Ovary (tissue), 9 donors: ENCODE data around the gene ARVCF. TPM values are rescaled to one million over a fixed set of nuclear protein-coding genes. Genes with fewer than 3 reads are reported as not detected.

Source experiments
- DNase-seq, 5 donors: peaks; one replicate each; pipeline ENCODE4 v3.0.0-alpha.2; 2019 to 2020
- H3K27ac ChIP-seq, 2 donors: fragments of 200-600 bp; one replicate each; pipeline versions ENCODE4 v1.5.1 to v1.8.0; 2019 to 2022
- H3K27me3 ChIP-seq: fragments of 200-600 bp; one replicate; pipeline ENCODE4 v1.8.0; 2022
- H3K36me3 ChIP-seq: fragments of 200-600 bp; sonication (generic); one replicate; pipeline ENCODE4 v1.5.1; 2019
- H3K4me1 ChIP-seq: one replicate; pipeline ENCODE4 v1.8.1; 2013; ENCODE audit warnings: mild to moderate bottlenecking, moderate library complexity; ENCODE audit not compliant: insufficient read depth
- H3K4me3 ChIP-seq: fragments of 200-600 bp; sonication (generic); one replicate; pipeline ENCODE4 v1.5.1; 2017
- H3K9me3 ChIP-seq, 2 donors: fragments of 200-600 bp in 1 of 2; sonication (generic) in 1 of 2; one replicate each; pipeline versions ENCODE4 v1.5.1 to v1.8.1; 2013 to 2019; ENCODE audit warnings: mild to moderate bottlenecking in 1 of 2, moderate library complexity in 1 of 2
- CTCF ChIP-seq, 3 donors: fragments of 450-650 bp in 2 of 3; fragments of 200-600 bp in 1 of 3; IDR thresholded peaks; one replicate each; pipeline versions ENCODE4 v1.5.1 to v1.8.0; 2016 to 2022; ENCODE audit warnings: antibody characterized with exemption in 3 of 3, mild to moderate bottlenecking in 1 of 3
- EP300 ChIP-seq: sonication (generic); formaldehyde crosslinking; IDR thresholded peaks from one replicate; pipeline ENCODE4 v1.6.1; 2017; ENCODE audit warnings: antibody characterized with exemption
- POLR2A ChIP-seq: fragments of 450-650 bp; IDR thresholded peaks from one replicate; pipeline ENCODE4 v1.6.1; 2017; ENCODE audit warnings: antibody characterized with exemption, mild to moderate bottlenecking, moderate library complexity
- WGBS, 3 donors: extraction: QIAGEN DNeasy Blood & Tissue Kit in 1 of 3; methylation state at CpG; one replicate each; pipeline versions ENCODE4 v1.1.5 to v1.1.7; 2013 to 2017; 5-methylcytosine and 5-hydroxymethylcytosine counted together
- intact Hi-C, 4 donors: fragments of 100-400 bp; cut with DNase I; formaldehyde crosslinking; loops; one replicate each; pipeline versions ENCODE4 v1.11.0 to v1.15.1; 2022 to 2023
- polyA plus RNA-seq, 2 donors: library from polyadenylated mRNA; stranded (reverse); fragments of 200-250 nt in 1 of 2; fragments of 350-450 nt in 1 of 2; fragmentation: Illumina TruSeq in 1 of 2; extraction: RNeasy Lipid Tissue Mini Kit (QIAGEN cat#74804) in 1 of 2; gene quantifications; one replicate each; pipeline ENCODE4 v1.2.3, GENCODE V29; 2013 to 2014
- total RNA-seq, 7 donors: library from RNA; depleted of rRNA in 2 of 7; stranded (reverse); fragments of >200 nt in 2 of 7; fragmentation: NEBNext Ultra II Directional in 3 of 7; extraction: Animal tissue kit (Norgen Biotek cat#: 25700) in 3 of 7; gene quantifications; one replicate each; pipeline versions ENCODE4 v1.1.0 to v1.2.4, GENCODE V29; 2016 to 2023
- donor health status: DM: no; HTN: no; CAD: no; lungs with moderate emphysema.
- donor health status: DM: no; HTN: no; CAD: no.
- donor health status: Bipolar disorder and iron deficiency.
- donor health status: DM: yes; HTN: yes; CAD: no.
- donor health status: DM: no; HTN: no; CAD: no.
- donor health status: DM: yes; HTN: yes; CAD: no.

ARVCF gene
- total and polyA plus RNA-seq, 9 donors, result 0.42 to 23.8 (median 14.0) TPM

GRCh38 chr22:19958083-19959042, 58.3 kb downstream of the ARVCF start:
- no peaks in the 10 kb centered on the region for H3K27me3 ChIP-seq
- TF ChIP-seq POLR2A (no peak), CTCF (IDR thresholded peaks at IDR 0.05) (no peak), EP300 (no peak)
- H3K36me3 ChIP-seq, result no peaks in the 10 kb centered on the region
- peaks cover 7% of the 10 kb centered on the region for H3K4me1 ChIP-seq
- 57 to 67% (median 64%) methylated on average over 19 of the region's 19 CpGs for WGBS, 3 donors
- peak in 1 of 5 donors; percentile 65 for DNase-seq
- no peaks in the 10 kb centered on the region for H3K9me3 ChIP-seq
- intact Hi-C loops, result no loop called here
- H3K4me3 ChIP-seq, result no peak overlapping the region
- peak overlapping the region; percentile 63 to 77 for H3K27ac ChIP-seq

GRCh38 chr22:19957445-19957844, 59.2 kb downstream of the ARVCF start:
- WGBS, 3 donors, result 87 to 89% (median 89%) methylated on average over 9 of the region's 9 CpGs
- TF ChIP-seq CTCF (IDR thresholded peaks at IDR 0.05), result no peak
- no peaks in the 10 kb centered on the region for H3K9me3 ChIP-seq
- no peaks in the 10 kb centered on the region for H3K36me3 ChIP-seq
- DNase-seq, result peak in 1 of 5 donors; percentile 40
- intact Hi-C loops, result no loop called here
- no peaks in the 10 kb centered on the region for H3K27me3 ChIP-seq
- H3K4me3 ChIP-seq, result no peak overlapping the region
- peaks cover 10% of the 10 kb centered on the region for H3K4me1 ChIP-seq
- H3K27ac ChIP-seq, result no peak overlapping the region

- intact Hi-C loops, result no loop called here
- Histone ChIP-seq H3K4me1 (peaks cover 16% of the 10 kb centered on the region), H3K27me3 (no peaks in the 10 kb centered on the region), H3K27ac (no peak overlapping the region), H3K36me3 (no peaks in the 10 kb centered on the region), H3K4me3 (no peak overlapping the region), H3K9me3 (no peaks in the 10 kb centered on the region)
- no peak for DNase-seq
- WGBS, 3 donors, result 80 to 92% (median 81%) methylated on average over 15 to 19 of the region's 19 CpGs
- TF ChIP-seq CTCF (IDR thresholded peaks at IDR 0.05) (no peak), POLR2A (no peak), EP300 (no peak)
Measured at GRCh38 chr22:19955241-19956128, 61.1 kb downstream of the ARVCF start.

GRCh38 chr22:19951346-19951745, 65.3 kb downstream of the ARVCF start:
- intact Hi-C loops, result no loop called here
- Histone ChIP-seq H3K4me1 (peaks cover 18% of the 10 kb centered on the region), H3K4me3 (no peak overlapping the region), H3K27me3 (no peaks in the 10 kb centered on the region), H3K36me3 (no peaks in the 10 kb centered on the region), H3K27ac (peak overlapping the region; percentile 28 to 36), H3K9me3 (no peaks in the 10 kb centered on the region)
- WGBS, 3 donors, result 13 to 23% (median 19%) methylated on average over 13 of the region's 13 CpGs
- DNase-seq, result peak in 3 of 5 donors; percentile 53 to 72 (median 55)
- TF ChIP-seq POLR2A (no peak), EP300 (no peak), CTCF (IDR thresholded peaks at IDR 0.05) (no peak)
